GM23248 (cell line): Measurements from ENCODE around the gene ATP10D.

Source experiments
- EZH2 ChIP-seq: fragments of 200-600 bp; sonication (generic); IDR thresholded peaks from 2 replicates; pipeline ENCODE4 v1.6.1; 2018; ENCODE audit warnings: antibody characterized with exemption, mild to moderate bottlenecking; ENCODE audit not compliant: insufficient read depth, poor library complexity, severe bottlenecking
- EZH2phosphoT487 ChIP-seq: fragments of 200-600 bp; sonication (generic); IDR thresholded peaks from 2 replicates; pipeline ENCODE4 v1.6.1; 2018; ENCODE audit warnings: antibody characterized with exemption, moderate library complexity, mild to moderate bottlenecking, low read depth; ENCODE audit not compliant: insufficient read depth

- TF ChIP-seq EZH2 (no peak), EZH2phosphoT487 (no peak)
Observed at GRCh38 chr4:47484168-47484567, 907 bp upstream of the ATP10D start.
